Limb (tissue), 2 donors: ENCODE measurements around the gene PNMT.
A peak's percentile ranks its signal among the peaks of the same experiment; 100 is the strongest.

Source experiments
- DNase-seq, 2 donors: peaks; one replicate each; pipeline ENCODE4 v3.0.0-alpha.2; 2016; ENCODE audit errors: extremely low spot score in 2 of 2

Gene PNMT

DNA sequence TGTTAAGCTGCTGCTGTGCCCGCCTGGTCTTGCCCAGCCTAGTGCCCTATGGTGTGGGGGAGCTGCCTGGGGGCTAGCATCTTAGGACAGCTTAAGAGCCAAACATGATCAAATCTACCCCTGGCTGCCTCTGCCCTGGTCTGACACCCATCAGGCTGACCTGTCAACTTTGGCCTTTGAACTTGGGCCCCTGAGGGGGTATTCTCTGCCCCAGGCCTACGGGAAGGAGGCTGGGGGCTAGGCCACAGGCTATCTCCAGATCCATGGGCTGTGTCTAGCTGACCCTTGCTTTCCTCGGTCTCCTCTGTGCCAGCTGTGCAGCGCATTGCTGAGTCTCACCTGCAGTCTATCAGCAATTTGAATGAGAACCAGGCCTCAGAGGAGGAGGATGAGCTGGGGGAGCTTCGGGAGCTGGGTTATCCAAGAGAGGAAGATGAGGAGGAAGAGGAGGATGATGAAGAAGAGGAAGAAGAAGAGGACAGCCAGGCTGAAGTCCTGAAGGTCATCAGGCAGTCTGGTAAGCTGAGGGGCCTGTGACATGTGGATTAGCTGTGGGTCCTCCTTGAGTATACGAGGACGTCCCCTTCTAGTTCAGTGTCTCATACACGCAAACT is 34.6 kb upstream of the PNMT start:
- DNase-seq, result no peak

DNA sequence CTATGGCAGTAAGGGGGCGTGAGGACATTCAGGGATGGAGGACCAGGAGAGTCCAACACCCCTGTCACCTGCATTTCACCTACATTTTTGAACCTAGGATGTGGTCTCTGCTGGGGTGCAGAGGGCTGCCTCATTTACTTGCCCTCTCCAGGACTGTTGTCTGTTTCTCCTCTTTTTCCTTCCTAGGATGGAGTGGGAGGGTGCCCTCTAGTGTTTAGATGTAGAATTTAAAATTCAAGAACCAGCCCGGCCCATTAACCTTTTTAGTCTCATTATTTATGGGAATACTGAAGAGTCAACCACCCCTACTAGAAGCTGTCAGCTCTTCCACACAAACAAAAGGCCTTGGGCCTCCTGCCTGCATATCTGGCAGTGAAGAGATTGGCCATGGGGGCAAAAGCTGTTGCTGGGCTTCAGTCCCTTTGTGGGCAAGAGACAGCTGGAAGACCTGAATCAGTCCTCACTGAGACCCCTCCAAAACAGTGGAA is 33.8 kb upstream of the PNMT start:
- DNase-seq, result peak in 1 of 2 donors; percentile 50

DNA sequence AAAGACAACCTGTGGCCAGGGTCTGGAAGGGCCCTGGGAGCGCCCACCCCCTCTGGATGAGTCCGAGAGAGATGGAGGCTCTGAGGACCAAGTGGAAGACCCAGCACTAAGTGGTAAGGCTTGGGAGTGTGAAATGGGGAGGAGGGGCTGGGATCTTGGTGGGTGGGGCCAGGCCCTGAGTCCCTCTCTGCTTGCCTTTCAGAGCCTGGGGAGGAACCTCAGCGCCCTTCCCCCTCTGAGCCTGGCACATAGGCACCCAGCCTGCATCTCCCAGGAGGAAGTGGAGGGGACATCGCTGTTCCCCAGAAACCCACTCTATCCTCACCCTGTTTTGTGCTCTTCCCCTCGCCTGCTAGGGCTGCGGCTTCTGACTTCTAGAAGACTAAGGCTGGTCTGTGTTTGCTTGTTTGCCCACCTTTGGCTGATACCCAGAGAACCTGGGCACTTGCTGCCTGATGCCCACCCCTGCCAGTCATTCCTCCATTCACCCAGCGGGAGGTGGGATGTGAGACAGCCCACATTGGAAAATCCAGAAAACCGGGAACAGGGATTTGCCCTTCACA is 32.6 kb upstream of the PNMT start:
- no peak for DNase-seq

DNA sequence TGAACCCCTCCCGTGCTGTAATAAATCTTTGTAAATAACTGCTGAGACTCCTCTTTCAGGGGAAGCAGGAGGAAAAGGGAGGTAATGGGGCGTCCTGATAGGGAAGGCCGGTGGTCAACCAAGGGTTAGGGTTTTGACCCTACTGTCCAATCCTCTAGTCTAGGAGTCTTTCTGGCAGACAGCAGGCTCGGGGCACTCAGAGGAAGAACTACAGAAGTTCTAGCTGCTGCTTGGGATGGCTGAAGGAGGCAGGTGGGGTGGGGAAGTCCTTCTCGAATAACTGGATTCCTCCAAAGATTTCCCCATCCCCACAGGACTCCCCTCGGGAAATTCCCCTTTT is 31.7 kb upstream of the PNMT start:
- DNase-seq, result no peak

- DNase-seq, result peak; percentile 83 to 94
Observed at GRCh38 chr17:39636927-39637736, 31.1 kb upstream of the PNMT start, which contains the start of gene STARD3. Gene STARD3 (plus strand): TSS chr17:39637144. CDS start chr17:39653532, 16,388 bp downstream.

DNA sequence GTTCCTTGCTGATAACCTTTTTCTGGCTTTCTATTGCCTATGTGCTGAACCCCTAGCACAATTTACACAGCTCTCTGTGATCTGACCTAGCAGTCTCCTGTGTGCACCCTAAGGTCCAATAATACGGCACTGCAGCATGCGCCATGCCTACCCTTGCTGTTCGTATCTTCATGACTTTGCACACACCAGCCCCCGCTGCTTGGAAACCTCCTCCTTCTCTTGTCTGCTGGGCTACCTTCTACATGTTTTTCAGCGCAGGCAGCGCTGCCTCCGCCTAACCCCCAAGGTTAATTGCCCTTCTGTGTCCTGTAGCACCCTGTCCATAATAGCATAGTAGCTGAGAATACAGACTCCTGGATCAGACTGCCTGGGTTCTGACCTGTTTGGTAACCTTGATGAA is 29.9 kb upstream of the PNMT start:
- no peak for DNase-seq

- no peak for DNase-seq
Observed at GRCh38 chr17:39639043-39639442, 29.2 kb upstream of the PNMT start.

DNA sequence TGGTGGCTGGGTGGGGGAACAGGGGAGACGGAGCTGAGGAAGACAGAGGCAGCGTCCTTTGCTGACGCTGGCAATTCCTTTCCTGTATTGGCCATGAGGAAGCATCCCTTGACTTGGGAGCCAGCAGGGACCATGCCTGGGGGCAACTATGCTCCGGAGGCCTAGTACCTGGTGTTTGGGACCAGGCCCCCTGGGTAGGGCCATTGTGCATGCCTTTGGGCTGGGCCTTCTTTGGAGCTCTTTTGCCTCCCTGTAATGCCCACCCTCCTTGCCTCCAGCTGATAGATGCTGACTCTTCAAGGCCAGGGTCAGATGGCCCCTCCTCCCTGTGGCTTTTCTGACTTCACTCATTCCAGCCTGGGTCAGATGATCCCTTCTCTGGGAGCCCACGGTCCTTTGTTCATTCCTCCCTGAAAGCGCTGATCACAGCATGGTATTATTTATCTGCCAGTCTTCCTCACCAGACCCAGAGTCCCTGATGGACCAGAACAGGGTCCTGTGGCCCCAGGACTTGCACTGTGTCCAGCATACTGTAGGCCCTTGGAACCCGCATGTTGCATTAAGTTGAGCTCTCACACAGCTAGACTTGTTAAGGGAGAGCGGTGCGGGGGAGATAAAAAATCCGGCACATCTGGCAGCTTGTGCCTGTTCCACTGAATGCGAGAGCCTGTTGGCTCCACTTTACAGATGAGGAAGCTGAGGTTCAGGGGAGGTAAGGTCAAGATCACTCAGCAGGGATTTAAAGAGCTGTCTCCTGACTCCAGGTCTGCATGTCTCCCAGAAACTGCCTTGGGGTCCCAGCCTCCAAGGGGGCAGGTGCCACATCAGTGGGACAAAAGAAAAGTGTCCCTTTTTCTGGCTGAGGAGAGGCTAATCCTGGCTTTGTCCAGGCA is 28.4 kb upstream of the PNMT start:
- DNase-seq, result no peak

DNA sequence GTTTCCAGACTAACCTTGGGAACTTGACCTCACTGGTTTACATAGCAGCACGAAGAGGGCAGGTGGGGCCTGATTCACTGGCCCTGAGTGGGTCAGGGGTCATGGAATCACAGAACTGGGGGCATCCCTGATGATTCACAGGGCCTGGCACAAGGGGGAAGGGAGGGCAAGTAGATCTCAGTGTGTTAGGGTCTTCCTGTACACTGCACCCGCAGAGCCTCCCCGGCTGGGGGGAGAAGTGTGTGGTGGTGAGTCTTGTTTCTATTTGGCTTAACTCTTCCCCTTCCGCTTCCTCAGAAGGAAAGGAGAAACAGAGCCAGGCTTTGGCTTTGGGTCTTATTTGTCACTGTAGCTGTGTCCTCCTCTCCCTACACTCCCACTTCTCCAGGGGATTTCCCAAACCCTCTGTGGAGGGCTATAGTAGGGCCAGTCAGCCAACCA is 27.6 kb upstream of the PNMT start:
- no peak for DNase-seq

GRCh38 chr17:39641097-39641496 is 27.2 kb upstream of the PNMT start:
- DNase-seq, result no peak

GRCh38 chr17:39641883-39642282 is 26.4 kb upstream of the PNMT start:
- DNase-seq, result no peak

DNA sequence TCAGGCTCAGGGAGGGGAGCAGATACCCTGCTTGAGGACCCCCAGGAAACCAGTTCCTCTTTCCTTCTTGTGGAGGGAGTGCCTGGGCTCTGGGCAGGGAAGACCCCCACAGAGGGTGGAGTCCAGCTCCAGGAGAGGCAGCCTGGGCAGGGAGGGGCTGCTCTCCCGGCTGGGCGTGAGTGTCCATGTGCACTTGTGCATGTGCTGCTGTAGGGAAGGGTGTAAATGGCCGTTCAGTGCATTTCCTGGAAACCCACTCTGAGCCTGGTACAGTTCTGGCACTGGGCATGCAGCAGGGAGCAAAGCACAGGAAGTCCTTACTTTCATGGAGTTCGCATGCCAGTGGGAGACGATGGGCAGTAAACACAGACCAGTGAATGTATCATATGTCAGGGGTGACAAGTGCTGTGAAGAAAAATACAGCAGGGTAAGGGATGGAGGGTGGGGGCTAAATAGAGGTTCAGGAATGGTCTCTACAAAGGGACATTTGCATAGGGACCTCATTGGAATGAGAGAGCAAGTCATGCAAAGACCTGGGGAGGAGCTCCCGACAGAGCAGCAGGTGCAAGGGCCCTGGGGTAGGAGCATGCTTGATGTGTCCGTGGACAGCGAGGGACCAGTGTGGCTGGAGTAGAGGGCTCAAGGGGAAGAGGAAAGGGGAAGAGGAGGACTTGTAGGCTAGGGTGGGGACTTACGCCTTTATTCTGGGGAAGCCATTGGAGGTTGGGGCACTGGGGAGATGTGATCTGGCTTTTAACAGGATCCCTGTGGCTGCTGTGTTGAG is 25.8 kb upstream of the PNMT start:
- no peak for DNase-seq

DNA sequence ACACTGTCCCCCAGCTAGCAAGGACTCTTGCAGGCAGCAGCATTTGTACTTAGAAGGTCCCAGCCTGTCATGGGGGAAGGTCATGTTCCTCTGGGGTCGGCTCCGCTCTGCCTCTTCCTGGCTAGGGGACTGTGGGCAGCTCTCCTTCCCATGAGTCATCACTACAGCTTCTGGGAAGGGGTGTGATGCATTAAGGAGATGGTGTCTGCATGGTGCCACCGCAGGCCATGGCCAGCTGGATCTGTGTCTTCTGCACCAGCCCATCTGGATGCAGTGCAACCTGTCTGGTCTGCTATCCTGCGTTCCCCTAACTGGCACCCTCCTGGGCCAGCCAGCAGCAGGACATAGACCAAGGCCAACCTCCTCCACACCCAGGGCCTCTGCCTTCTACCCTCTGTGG is 25.0 kb upstream of the PNMT start:
- no peak for DNase-seq

GRCh38 chr17:39647256-39647655 is 21.0 kb upstream of the PNMT start:
- DNase-seq, result no peak

- no peak for DNase-seq
Observed at GRCh38 chr17:39648616-39649366, 19.5 kb upstream of the PNMT start.

DNA sequence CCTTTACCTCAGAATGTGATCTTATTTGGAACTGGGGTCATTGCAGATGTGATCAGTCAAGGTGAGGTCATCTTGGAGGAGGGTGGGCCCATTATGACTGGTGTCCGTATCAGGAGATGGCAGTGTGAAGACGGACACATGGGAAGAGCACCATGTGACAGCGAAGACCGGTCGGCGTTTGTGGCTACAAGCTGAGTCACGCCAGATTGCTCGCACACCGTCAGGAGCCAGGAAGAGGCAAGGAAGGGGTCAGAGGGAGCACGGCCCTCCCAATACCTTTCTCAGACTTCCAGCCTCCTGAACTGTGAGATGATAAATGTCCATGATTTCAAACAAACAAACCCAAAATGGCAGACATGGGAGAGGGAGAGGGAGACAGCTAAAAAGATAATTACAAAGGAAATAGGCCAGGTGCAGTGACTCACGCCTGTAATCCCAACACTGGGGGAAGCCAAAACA is 18.1 kb upstream of the PNMT start:
- DNase-seq, result no peak

- no peak for DNase-seq
Observed at GRCh38 chr17:39651923-39652586, 16.2 kb upstream of the PNMT start.

DNA sequence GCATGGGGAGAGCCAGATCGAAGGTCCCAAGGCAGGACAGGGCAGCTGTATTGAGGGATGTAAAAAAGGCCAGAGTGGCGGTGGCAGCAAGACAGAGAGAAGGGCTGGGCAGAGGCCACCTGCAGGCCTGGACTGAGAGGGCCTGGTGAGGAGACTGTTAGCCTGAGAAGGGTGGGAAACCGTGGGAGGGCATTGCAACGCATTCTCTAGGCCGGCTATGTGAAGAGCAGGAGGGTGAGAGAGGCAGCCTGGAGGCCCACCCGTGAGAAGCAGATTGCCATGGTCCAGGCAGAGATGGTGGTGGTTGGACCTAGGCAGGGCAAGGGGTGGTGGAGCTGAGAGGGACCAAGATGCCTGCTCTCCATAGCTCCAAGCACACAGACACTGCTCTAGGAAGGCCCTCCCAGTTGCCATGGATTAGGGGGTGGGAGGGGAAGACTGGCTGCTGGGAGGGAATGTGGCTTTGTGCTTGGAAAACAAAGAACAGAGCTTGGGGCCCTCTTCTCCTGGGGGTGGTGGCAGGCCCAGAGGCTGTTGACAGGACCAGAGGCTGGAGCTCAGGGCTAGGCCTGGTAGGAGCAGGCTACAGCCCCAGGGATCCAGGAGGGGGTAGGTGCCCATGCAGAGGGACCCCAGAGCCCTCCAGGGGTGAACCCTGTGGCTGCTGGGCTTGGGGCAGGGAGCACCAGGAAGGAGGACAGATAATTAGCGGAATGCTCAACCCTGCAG is 15.5 kb upstream of the PNMT start:
- DNase-seq, result no peak

GRCh38 chr17:39653316-39653661 is 15.0 kb upstream of the PNMT start:
- DNase-seq, result no peak
